Glutamatergic neuron (in vitro differentiated cells): ENCODE measurements around the gene SNX7. TPM values are rescaled to one million over a fixed set of nuclear protein-coding genes. Genes with fewer than 3 reads are reported as not detected.

Source experiments
- DNase-seq: peaks from one replicate; pipeline ENCODE4 v3.0.0; 2022
- H3K27ac Mint-ChIP-seq: one replicate; pipeline ENCODE4 v1.8.0; 2020; ENCODE audit warnings: mild to moderate bottlenecking, mixed read lengths, inconsistent platforms; ENCODE audit not compliant: unreplicated experiment
- H3K27me3 Mint-ChIP-seq: one replicate; pipeline ENCODE4 v1.8.0; 2020; ENCODE audit warnings: mild to moderate bottlenecking, moderate library complexity, mixed read lengths, inconsistent platforms; ENCODE audit not compliant: unreplicated experiment
- H3K36me3 Mint-ChIP-seq: one replicate; pipeline ENCODE4 v1.8.0; 2020; ENCODE audit warnings: mild to moderate bottlenecking, mixed read lengths, inconsistent platforms; ENCODE audit not compliant: unreplicated experiment
- H3K4me1 Mint-ChIP-seq: one replicate; pipeline ENCODE4 v1.8.0; 2020; ENCODE audit warnings: mild to moderate bottlenecking, low read depth, mixed read lengths, inconsistent platforms; ENCODE audit not compliant: unreplicated experiment
- H3K4me3 Mint-ChIP-seq: one replicate; pipeline ENCODE4 v1.8.0; 2020; ENCODE audit warnings: mild to moderate bottlenecking, mixed read lengths, inconsistent platforms; ENCODE audit not compliant: unreplicated experiment
- H3K9me3 Mint-ChIP-seq: one replicate; pipeline ENCODE4 v1.8.0; 2020; ENCODE audit warnings: mild to moderate bottlenecking, moderate library complexity, mixed read lengths, inconsistent platforms; ENCODE audit not compliant: unreplicated experiment
- total RNA-seq: library from RNA; stranded (reverse); fragmentation: NEBNext Ultra II Directional; extraction: Animal tissue kit (Norgen Biotek cat#: 25700); gene quantifications from one replicate; pipeline ENCODE4 v1.2.1, GENCODE V29; 2021; ENCODE audit not compliant: unreplicated experiment
- TF ChIP-seq, protein P1 (sequence below): fragments of 200-600 bp; sonication (generic); IDR thresholded peaks from one replicate; pipeline ENCODE4 v1.5.0; 2021; ENCODE audit not compliant: partially characterized antibody, unreplicated experiment

Gene SNX7
- total RNA-seq, 1 donor from 2014 or later = 20.3 TPM

DNA sequence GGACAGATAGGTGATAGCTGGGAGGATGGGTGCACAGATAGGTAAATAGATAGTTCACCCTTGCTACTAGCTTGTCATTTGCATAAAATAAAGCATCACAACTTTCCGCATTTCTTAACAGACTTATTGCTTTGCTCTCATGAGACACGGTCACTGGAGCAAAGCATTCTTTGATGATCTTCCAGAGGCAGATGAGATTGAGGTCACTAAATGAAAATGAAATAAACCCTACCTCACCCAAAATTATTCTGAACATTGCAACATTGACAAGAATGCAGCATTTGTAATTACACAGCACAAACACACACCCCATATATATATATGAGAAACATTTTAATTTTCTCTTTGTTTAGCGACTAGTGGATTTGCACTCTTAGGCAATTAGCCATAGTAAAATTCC is 107.6 kb downstream of the SNX7 start:
- DNase-seq = no peak
- Mint-ChIP-seq H3K27ac (no peak overlapping the region), H3K9me3 (no peaks in the 10 kb centered on the region), H3K4me3 (no peak overlapping the region), H3K27me3 (no peaks in the 10 kb centered on the region), H3K36me3 (no peaks in the 10 kb centered on the region), H3K4me1 (no peaks in the 10 kb centered on the region)
- TF ChIP-seq, protein P1, sequence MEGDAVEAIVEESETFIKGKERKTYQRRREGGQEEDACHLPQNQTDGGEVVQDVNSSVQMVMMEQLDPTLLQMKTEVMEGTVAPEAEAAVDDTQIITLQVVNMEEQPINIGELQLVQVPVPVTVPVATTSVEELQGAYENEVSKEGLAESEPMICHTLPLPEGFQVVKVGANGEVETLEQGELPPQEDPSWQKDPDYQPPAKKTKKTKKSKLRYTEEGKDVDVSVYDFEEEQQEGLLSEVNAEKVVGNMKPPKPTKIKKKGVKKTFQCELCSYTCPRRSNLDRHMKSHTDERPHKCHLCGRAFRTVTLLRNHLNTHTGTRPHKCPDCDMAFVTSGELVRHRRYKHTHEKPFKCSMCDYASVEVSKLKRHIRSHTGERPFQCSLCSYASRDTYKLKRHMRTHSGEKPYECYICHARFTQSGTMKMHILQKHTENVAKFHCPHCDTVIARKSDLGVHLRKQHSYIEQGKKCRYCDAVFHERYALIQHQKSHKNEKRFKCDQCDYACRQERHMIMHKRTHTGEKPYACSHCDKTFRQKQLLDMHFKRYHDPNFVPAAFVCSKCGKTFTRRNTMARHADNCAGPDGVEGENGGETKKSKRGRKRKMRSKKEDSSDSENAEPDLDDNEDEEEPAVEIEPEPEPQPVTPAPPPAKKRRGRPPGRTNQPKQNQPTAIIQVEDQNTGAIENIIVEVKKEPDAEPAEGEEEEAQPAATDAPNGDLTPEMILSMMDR = no peak

GRCh38 chr1:98781906-98782305 is 120.4 kb downstream of the SNX7 start:
- H3K36me3 Mint-ChIP-seq = peaks cover 13% of the 10 kb centered on the region
- no peak overlapping the region for H3K4me3 Mint-ChIP-seq

GRCh38 chr1:98783821-98784220 is 122.3 kb downstream of the SNX7 start:
- Mint-ChIP-seq H3K9me3 (peaks cover 6% of the 10 kb centered on the region), H3K36me3 (peaks cover 13% of the 10 kb centered on the region), H3K4me3 (no peak overlapping the region), H3K27ac (no peak overlapping the region), H3K4me1 (no peaks in the 10 kb centered on the region), H3K27me3 (peaks cover 5% of the 10 kb centered on the region)
- DNase-seq = peak; percentile 48
- TF ChIP-seq, protein P1 = no peak

More at GRCh38 chr1:98781906-98782305, 120.4 kb downstream of the SNX7 start:
- TF ChIP-seq, protein P1 = no peak
- no peak for DNase-seq
- Mint-ChIP-seq H3K27ac (no peak overlapping the region), H3K27me3 (peaks cover 5% of the 10 kb centered on the region), H3K9me3 (peaks cover 6% of the 10 kb centered on the region), H3K4me1 (no peaks in the 10 kb centered on the region)

DNA sequence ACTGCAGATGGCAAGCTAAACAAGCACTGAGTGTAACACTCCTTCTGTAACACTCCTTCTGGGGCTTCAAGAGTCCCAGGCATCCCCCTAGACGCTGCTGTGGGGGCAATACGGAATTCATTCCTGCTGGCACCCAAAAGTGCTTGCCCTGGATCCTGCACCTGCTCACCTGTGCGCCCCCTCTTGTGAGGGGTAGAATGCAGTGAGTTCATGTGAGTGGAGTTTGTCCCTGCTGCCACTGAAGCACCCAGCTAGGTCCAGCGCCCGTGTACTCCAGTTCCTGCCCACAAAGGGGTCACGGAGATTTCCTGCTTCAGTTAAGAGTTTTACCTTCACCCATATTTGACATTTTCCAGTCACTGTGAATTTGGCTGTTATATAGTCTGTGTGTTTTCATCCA is 130.0 kb downstream of the SNX7 start:
- TF ChIP-seq, protein P1 = no peak
- no peaks in the 10 kb centered on the region for H3K36me3 Mint-ChIP-seq
- no peak overlapping the region for H3K4me3 Mint-ChIP-seq
- no peak overlapping the region for H3K27ac Mint-ChIP-seq
- no peaks in the 10 kb centered on the region for H3K9me3 Mint-ChIP-seq
- no peaks in the 10 kb centered on the region for H3K27me3 Mint-ChIP-seq
- no peak for DNase-seq
- H3K4me1 Mint-ChIP-seq = peaks cover 3% of the 10 kb centered on the region

DNA sequence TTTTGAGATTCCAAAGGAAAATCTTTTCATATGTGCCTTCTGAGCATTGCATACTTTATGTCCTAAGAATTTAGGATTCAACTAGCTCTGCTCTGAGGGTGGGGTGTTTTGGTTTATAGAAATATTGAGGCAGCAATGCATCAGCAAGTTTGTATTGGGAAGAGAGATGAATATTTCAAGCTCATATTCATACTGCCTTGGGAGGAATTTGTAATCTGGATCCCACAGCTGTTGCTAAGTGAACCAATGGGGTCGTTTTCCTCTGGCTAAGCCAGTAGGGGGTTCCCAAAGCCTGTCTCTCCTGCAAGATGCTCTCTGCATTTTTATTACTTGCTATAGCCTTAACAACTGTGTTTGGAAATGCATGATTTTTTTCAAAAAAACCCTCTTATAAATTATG is 130.6 kb downstream of the SNX7 start:
- Mint-ChIP-seq H3K36me3 (no peaks in the 10 kb centered on the region), H3K27ac (no peak overlapping the region), H3K9me3 (no peaks in the 10 kb centered on the region), H3K27me3 (no peaks in the 10 kb centered on the region), H3K4me3 (no peak overlapping the region), H3K4me1 (peaks cover 3% of the 10 kb centered on the region)
- no peak for DNase-seq
- TF ChIP-seq, protein P1 = no peak
